GM19043 (cell line): Measurements from ENCODE around the gene SPTSSA.

Experiments used
- ATAC-seq: cut with Tn5 transposase; IDR thresholded peaks from one replicate; pipeline ENCODE4 v1.9.1; 2021; ENCODE audit warnings: low read depth; ENCODE audit not compliant: unreplicated experiment

SPTSSA gene

DNA sequence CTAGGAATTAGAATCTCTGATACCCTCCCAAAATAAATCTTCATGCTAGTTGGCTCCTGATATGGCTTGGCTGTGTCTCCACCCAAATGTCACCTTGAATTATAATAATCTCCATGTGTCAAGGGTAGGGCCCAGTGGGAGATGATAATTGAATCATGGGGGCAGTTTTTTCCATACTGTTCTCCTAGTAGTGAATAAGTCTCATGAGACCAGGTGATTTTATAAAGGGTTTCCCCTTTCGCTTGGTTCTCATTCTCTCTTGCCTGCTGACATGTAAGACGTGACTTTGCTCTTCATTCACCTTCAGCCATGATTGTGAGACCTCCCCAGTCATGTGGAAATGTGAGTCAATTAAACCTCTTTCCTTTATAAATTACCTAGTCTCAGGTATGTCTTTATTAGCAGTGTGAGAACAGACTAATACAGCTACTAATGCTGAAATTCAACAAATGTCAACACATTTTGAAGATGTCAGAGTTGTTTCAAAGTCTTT, 12.2 kb upstream of the SPTSSA start:
- no peak for ATAC-seq

DNA sequence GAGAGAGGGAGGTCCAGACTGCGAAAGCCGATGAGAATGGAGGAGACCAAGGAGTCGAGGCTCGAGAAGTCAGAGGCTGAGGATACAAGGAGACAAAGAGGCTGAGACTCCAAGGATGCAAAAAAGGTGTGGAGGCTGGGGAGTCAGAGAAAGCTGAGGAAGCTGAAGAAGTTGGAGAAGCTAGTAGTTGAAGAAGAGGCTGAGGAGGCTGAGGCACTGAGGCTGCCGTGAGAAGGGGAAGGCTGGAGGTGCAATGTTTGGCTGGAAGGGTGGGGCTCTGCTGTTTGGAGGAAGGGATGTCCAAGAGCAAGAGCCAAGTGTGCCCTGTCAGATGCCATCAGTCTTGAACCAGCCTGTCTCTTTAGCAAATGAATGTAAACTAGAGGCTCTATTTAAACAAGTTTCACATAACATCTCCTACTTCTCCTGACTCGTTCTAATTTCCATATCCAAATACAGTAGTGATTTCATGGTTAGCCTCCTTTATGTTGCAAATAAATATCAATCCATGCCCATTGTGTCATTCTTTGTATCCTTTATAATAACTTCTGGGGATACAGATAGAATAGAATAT, 10.8 kb upstream of the SPTSSA start:
- ATAC-seq: no peak

DNA sequence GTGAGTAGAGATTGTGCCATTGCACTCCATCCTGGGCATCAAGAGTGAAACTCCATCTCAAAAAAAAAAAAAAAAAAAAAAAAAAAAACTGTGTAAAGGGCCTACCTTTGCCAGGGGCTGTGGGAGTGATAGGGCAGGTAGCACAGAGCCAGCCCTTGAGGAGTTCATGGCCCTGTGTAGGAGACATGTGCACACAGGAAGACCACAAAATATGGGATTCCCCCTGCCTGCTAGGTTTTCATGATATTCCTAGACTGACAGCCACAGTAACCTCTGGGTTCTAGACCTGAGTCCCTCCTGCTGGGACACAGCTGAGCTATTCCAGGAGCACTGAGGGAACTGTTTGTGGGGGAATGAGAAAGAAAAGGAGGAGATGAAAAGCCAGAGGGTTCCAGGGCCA, 8.3 kb upstream of the SPTSSA start:
- ATAC-seq: no peak

DNA sequence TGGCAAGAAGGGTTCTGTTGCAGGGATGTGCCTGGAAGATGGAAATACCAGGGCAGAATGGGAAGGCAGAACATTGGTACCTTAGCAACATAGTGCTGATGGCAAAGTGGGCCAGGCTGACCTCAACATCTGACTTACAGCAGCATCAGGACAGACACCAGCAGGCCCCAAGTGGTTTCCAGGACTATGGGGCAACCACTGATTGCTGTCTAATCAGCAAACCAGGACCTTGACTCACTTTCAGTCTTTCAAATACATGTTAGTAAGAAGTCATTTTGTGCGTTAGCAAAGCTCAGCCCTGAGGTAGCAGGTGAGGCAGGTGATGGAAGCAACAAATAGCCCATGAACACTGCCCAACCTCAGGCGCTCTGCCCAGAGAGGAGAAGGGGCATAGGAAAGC, 4.7 kb upstream of the SPTSSA start:
- ATAC-seq: no peak

DNA sequence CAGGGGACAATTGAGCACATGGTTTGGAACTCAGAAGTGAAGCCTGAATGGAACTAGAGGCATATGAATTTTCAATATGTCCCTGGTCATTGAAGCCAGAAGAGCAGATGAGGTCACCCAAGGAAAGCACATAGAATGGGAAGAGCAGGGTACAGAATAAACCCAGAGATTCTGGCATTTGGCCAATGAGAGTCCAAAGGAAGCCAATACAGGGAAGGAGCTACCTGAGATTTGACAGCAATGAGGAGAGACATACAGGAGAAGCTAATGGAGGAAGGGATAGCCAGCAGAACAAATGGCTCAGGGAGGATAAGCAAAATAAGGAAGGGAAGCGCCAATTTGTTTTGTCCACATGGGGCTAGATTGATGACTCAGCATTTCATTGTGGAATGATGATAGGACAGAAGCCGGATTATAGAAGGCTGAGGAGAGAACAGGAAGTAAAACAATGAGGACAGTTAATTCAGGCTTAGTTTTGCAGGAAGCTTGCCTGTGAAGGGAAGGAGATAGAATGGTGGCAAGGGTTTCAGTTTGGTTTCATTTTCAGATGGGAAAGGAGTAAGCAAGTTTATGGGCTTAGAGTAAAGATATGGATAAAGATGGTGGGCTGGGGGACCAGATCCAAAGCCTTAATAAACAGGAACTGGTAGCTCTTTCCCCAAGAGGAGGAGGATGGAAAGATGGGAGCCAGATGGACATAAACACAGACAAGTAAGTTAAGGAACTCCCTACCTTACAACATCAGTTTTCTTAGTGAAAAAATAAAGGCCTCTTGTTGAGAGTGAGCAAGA, 3.2 kb upstream of the SPTSSA start:
- no peak for ATAC-seq

DNA sequence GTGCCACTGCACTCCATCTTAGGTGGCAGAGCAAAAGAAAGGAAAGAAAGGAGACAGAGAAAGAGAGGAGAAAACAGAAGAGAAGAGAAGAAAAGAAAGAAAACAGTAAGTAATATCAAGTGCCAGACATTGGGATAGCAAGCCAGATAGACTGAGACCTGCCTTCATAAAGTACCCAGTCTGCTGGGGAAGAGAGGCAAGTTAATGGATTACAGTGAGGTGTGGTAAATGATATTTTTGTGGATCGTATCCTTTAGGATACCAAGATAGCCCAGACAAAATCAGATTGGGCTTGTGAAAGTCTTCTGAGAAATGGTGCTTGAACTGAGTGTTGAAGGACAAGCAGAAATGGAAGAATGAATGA, 1.5 kb upstream of the SPTSSA start:
- no peak for ATAC-seq

DNA sequence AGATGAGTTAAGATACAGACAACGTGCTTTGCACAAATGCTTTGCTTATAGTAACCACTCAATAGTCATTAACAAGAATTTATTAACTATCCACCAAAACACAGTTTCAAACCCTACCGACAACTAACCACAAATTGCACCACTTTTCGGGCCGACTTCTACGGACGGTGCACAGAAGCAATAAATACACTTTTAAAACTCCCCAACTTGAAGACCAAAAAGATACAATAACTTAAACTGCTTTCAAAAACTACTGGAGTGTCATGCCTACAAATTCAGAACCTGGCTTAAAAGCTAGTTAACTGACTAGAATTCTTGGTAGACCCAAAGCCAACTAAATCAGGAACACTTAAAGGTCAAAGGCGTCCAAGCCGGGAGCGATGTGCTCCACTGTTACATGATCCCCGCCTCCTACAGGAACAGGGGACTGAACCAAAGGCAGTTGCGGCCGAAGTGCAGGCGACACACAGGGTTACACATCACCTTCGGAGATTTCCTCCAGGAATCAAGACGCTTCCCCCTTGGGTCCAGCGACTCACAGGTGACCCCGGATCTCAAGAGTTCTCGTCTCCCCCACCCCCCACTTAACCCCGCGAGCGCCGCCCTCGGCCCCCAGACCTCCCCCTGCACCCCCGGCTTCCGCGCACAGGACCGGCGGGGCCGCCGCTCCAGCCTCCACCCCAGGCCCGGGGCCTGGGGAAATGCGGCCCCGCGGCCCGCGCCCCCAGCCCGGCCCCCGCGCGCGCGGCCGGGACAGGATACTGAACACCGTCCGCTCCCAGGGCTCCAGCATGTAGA, 507 bp downstream of the SPTSSA start:
- ATAC-seq: peak; percentile 20

DNA sequence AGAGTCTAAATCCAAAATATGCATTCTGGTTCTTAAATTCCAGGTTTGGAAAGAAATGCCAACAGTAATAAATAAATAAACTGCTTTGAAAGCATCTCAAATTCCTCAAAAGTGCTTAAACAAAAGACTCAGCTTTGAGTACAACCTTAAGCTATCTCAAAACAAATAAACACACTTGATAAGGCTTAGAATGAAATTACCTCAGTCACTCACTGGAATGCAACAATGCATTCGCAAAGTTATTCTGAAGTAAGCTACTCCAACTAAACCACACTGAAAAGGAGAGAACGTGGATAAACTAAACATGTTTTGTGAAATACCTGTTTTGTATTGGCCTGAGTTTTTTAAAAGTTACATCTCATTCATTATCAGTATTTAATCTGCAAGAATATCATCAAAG, 1.2 kb downstream of the SPTSSA start:
- no peak for ATAC-seq

DNA sequence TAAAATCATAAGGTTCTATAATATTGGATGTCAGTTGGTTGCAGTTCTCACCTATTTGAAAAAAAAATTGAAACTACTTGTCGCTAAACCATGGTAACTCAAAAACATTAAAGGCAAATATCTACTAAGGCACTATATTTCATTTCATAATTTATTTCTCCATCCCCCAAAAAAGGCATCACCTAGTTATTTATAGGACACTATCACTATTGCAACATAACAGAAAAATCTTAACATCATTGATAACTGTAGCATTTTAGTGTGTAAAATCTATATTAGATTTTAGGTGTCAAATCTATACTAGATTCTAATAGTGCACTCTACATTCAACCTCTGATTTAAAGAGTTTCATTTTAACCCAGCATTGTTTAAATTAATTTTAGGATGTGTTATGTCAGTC, 1.7 kb downstream of the SPTSSA start:
- no peak for ATAC-seq

DNA sequence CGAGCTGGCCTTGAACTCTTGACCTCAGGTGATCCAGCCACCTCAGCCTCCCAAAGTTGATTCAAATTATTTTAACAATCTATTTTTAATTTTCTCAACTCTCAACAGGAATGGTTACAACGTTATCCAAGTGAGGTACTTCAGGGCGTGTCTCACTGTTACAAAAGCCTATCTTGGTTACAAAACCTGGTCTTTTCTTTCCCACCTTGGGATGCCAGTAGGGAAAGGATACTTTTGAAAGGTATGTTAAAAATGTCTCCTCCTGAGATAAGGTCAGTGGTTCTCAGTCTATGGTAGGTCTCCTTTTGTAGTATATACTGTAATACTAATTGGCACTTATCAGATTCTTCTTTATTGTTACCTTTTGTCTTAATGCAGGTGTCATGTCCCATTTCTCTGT, 4.9 kb downstream of the SPTSSA start:
- ATAC-seq: no peak

DNA sequence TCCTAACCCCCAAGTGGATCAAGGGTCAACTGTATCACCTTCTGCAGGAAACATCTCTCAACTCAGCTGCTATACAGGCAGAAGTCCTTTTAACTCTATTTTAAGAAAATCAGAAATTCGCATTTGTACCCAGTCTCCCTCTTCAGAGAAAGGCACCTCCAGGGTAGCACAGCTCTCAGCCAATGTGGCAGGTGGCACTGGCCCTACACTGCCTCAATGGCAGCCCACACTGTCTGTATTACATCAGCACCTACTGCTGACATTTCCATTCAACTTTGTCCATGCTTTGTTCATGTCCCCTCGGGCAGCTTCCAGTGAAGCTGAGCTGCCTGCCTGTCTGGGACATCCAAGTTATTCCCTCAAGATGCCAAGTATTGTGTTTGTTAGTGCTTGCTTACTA, 8.8 kb downstream of the SPTSSA start:
- no peak for ATAC-seq

DNA sequence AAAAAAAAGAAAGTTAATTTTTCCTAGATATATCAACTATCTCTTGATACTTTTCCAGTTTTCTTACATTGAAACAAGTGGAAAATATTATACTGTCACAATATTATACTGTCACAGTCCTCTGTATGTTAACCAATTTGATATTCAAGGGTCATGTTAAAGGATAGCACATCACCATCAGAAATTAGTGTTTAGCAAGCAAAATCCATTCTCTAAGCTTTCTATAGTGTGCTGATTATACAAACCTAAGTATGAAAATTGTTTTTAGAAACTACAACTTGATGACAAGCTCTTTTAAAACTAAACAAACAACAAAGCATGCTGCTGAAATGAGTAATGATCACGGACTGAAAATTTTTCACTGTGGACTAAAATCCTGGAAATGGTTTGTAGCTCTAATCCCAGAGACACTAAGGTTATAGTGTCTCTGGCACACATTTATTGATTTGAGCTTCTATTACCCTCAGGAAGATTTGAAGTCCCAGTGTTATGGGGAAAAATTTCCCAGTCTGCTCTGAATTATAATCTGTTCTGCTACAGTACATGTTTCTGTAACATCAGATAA, 9.7 kb downstream of the SPTSSA start:
- no peak for ATAC-seq

DNA sequence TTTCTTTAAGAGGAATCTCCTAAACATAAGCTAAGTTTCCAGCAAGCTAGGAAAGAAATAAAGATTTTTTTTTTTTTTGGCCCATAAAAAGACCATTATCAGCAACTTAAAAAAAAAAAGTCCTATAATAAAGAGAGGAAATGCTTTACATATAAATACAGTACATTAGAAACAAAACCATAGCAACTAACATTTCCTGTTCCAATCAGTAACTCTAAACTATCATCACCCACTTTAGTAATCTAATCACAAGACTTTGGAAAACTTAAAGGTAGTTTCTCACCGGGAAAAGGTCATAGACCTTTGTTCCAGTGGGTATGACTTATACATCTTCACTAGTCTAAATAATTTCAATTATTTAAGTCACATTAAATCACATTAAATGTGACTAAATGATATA, 11.1 kb downstream of the SPTSSA start:
- ATAC-seq: no peak

DNA sequence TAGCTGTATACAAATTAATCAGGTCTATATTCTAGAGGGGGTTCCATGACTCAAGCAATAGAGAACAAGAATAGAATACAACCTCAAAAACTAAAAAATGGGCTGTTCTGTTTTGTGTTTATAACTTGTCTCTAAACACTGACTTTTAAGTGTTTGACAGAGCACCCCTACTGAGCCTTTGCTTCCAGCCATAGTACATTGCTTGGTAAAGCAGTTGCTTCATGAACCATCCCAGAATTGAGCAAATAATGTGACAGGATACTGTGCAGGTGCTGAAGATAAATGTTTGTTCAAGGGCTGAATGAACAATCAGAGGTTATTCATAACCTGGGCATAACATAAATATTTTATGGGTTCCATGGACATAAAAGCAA, 11.5 kb downstream of the SPTSSA start:
- no peak for ATAC-seq

DNA sequence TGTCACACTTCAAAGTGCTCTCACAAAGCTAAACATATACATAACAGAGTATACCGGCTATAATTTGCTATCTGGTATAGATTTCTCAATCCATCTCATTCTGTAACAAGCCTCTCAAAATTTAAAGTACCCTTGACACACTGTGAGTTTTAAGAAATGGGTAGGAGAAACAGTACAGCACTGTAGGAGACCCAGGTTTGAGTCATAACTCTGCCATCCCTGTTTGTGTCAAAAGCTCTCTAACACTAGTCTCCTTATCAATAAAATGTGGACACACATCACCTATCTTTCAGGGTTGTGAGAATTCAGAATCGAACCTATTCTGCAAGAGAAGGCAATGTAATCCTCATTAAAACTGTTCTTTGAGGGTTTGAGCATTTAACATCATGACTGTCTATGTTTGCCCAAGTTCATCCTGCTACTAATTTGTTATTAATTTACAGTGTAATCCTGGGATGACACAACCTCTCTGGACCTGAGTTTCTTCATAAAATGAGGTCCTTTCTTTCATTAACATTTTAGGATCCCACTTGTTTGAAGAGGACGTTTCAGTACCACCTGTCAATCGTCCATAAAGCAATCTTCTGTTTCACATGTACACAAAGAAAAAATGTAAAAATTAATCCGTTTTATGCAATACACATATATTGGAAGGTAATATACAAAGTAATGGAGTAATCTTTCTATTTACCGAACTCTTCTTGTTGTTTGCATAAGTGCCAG, 12.1 kb downstream of the SPTSSA start:
- ATAC-seq: no peak

DNA sequence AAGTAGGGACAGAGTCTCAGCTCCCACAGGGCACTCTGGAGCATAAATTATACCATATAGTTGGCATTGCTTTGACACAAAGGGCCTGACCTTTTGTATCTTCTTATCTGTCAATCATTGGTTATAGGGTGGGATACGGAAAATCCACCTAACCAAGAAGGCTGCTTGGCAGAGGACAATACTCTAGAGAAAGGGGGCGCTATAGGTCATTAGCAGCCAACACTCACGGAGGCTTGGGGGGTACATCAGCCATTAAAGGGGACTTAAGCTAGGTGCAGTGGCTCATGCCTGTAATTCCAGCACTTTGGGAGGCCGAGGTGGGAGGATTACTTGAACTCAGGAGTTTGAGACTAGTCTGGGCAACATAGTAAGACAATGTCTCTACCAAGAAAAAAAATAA, 22.9 kb downstream of the SPTSSA start:
- no peak for ATAC-seq

DNA sequence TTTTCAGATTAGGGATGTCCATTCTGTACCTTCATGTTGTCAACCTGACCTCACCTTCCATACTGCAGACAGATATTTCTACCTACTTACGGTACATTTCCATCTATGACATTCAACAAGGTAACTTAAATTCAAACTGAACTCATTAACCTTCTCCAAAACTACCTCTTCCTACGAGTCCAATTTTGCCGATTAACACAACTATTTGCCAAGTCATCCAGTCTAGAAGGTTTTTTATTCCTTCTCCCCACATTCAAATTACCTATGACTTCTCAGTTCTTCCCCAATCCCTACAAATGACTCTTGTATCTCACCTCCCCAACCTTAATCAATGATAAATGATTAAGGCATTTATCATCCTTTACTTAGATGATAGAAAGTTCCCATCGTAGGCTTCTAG, 23.6 kb downstream of the SPTSSA start:
- no peak for ATAC-seq

DNA sequence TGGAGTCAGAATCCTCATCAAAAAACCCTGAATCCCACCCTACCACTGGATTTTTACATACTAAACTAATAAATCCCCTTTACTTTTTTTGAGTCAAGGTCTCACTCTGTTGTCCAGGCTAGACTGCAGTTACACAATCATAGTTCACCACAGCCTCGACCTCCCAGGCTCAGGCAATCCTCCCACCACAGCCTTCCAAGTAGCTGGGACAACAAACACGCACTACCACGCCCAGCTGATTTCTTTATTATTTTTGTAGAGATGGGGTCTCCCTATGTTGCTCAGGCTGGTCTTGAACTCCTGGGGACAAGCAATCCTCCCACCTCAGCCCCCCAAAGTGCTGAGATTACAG, 24.3 kb downstream of the SPTSSA start:
- ATAC-seq: no peak

DNA sequence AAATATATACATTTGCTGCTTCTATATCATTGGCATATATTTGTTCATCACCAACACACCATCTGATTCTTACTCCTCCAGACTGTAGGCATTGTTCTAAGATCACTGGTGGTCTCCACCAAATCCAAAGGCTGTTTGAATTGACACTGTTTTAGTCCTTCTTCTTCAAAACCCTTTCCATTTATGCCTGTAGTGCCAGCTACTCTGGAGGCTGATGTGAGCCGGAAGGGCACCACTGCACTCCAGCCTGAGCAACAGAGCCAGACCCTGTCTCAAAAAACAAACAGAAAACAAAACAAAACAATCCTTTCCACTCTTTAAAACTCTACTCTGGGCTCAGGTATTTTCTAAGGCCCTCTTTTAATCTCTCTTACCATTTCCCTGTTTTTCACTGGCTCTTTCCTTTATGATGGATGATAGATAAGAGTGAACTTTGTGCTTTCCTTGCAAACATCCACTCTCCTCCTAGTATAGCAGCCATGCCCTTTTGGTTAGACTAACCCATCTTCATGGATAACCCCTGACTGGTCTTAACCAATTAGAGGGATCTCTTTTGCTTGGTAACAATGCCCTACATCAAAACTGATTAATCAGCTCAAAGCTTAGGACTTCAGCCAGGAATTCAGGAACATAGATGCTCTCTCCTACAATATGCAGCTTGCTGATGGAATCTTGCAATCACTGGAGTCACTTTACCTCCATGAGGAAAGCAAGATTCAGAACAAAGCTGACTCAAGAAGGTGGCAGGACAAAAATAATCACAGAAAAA, 24.9 kb downstream of the SPTSSA start:
- ATAC-seq: no peak
